Glomerular visceral epithelial cell (primary cell): ENCODE results near the gene AFF3.
"Not testable (repeated sequence)": the region's sequence is repeated elsewhere in the genome, so short reads cannot be mapped to it uniquely, and the experiment has no call there.

Experiments used
- DNase-seq: peaks from one replicate; pipeline ENCODE4 v3.0.0-alpha.2; 2016; ENCODE audit errors: extremely low spot score

The AFF3 gene

GRCh38 chr2:99794414-99794813, 348.0 kb downstream of the AFF3 start:
- DNase-seq: no peak

- DNase-seq: no peak
Measured at GRCh38 chr2:99793022-99793421, 349.4 kb downstream of the AFF3 start.

- DNase-seq: no peak
Measured at GRCh38 chr2:99789849-99790248, 352.5 kb downstream of the AFF3 start.

- DNase-seq: no peak
Measured at GRCh38 chr2:99787769-99788382, 354.5 kb downstream of the AFF3 start.

GRCh38 chr2:99786636-99787390, 355.6 kb downstream of the AFF3 start:
- no peak for DNase-seq

GRCh38 chr2:99784946-99785345, 357.4 kb downstream of the AFF3 start:
- no peak for DNase-seq

GRCh38 chr2:99784282-99784681, 358.1 kb downstream of the AFF3 start:
- no peak for DNase-seq

GRCh38 chr2:99780276-99780675, 362.1 kb downstream of the AFF3 start:
- DNase-seq: no peak

GRCh38 chr2:99779276-99779675, 363.1 kb downstream of the AFF3 start:
- no peak for DNase-seq

GRCh38 chr2:99777656-99778290, 364.6 kb downstream of the AFF3 start:
- no peak for DNase-seq

- DNase-seq: no peak
Measured at GRCh38 chr2:99776906-99777646, 365.3 kb downstream of the AFF3 start.

- no peak for DNase-seq
Measured at GRCh38 chr2:99776206-99776905, 366.0 kb downstream of the AFF3 start.

- no peak for DNase-seq
Measured at GRCh38 chr2:99775585-99775984, 366.8 kb downstream of the AFF3 start.

- not testable (repeated sequence) for DNase-seq
Measured at GRCh38 chr2:99773642-99774041, 368.7 kb downstream of the AFF3 start.

GRCh38 chr2:99772591-99773331, 369.6 kb downstream of the AFF3 start:
- no peak for DNase-seq

GRCh38 chr2:99771681-99772333, 370.6 kb downstream of the AFF3 start:
- DNase-seq: no peak

- DNase-seq: no peak
Measured at GRCh38 chr2:99770876-99771275, 371.5 kb downstream of the AFF3 start.

GRCh38 chr2:99765731-99766318, 376.6 kb downstream of the AFF3 start:
- no peak for DNase-seq

GRCh38 chr2:99763764-99764163, 378.6 kb downstream of the AFF3 start:
- no peak for DNase-seq

- DNase-seq: no peak
Measured at GRCh38 chr2:99762714-99763113, 379.7 kb downstream of the AFF3 start.
